HG03558 (cell line): Measurements from ENCODE around the gene LRSAM1.

Experiments used
- ATAC-seq: cut with Tn5 transposase; IDR thresholded peaks from one replicate; pipeline ENCODE4 v1.9.1; 2021; ENCODE audit warnings: moderate number of reproducible peaks; ENCODE audit not compliant: unreplicated experiment; ENCODE audit errors: extremely low read depth

The LRSAM1 gene

GRCh38 chr9:127546125-127546832, 95.0 kb downstream of the LRSAM1 start:
- no peak for ATAC-seq

DNA sequence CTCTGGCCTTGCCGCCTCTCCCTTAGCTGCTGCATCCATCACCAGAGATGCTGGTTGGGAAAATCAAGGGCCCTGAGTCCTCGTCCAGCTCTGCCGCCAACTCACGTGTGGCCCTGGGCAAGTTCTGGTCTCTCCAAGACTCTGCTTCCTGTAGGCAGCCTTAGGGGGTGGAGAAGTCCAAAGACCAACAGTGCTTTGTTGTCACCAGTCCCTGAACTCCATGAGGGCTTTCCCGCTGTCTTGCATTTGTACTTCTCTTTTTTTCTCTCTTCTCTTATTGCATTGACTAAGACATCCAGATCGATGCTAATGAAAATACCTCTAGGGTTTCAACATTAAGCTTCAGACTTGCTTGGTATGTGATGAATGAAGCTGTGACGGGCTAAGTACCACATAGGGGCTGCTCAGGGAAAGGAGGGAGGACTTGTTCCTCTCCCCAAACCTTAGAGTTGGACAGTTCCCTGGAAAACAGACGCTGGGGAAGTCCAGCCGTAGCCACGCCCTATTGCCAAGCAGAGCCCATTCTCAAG, 97.1 kb downstream of the LRSAM1 start:
- no peak for ATAC-seq

GRCh38 chr9:127549218-127549617, 97.9 kb downstream of the LRSAM1 start:
- no peak for ATAC-seq

DNA sequence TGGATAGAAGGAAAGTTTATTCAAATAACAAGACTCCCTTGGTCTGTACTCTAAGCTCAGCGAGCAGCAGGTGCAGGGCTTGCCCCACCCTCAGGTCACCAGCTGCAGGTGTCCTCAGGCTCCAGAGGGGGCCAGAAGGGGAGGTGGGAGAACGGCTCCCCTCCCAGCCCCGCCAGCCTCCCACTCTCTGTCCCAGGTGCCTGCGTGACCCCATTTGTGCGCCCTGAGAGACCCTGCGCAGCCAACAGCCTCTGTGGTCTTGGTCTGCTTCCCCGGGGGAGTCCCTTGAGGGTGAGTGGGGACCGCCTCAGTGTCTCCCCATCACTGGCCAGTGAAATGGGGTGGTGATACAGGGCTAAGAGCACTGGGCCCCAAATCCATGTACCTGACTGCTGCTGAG, 98.4 kb downstream of the LRSAM1 start:
- no peak for ATAC-seq

GRCh38 chr9:127550282-127550681, 99.0 kb downstream of the LRSAM1 start:
- ATAC-seq = no peak

GRCh38 chr9:127550751-127551150, 99.4 kb downstream of the LRSAM1 start:
- no peak for ATAC-seq
